NCI-H2196 treated with DMSO at 0.1 percent for 48 hours (cell line): ENCODE results near the gene LIN7A.
"Not testable (repeated sequence)": the region's sequence is repeated elsewhere in the genome, so short reads cannot be mapped to it uniquely, and the experiment has no call there.

Source experiments
- DNase-seq: peaks from one replicate; lab custom pipeline; 2025; ENCODE audit not compliant: unreplicated experiment; lab: John Stamatoyannopoulos, UW

The LIN7A gene

DNA sequence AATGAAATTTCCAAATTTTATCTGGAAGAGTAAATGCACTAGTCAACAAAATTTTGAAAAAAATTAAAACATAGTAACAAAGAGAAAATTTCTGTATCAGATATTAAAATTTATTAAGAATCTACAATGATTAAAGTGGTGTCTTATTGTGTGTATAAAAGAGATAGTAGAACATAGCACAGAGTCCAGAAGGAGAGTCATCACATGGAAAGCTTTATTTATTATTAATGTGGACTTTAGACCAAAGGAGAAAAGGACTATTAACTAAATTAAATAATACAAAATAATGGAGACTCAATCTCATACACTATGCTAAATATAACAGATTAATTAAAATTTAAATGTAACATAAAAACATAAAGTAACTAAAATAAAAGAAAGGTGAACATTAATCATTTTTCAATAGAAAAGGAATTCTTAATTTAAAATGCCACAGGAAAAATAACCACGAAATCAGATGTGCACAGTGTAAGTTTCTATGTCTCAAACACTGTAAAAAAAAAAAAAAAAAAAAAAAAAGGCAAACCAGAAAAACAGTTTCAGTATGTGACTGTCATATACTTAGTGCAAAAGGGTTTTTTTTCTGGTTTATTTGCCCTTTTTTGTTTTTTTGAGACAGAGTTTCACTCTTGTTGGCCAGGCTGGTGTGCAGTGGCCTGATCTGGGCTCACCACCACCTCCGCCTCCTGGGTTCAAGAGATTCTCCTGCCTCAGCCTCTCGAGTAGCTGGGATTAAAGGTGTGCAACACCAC lies 125.6 kb downstream of the LIN7A start:
- DNase-seq = no peak

- no peak for DNase-seq
Measured at GRCh38 chr12:80810874-80811273, 126.9 kb downstream of the LIN7A start.

DNA sequence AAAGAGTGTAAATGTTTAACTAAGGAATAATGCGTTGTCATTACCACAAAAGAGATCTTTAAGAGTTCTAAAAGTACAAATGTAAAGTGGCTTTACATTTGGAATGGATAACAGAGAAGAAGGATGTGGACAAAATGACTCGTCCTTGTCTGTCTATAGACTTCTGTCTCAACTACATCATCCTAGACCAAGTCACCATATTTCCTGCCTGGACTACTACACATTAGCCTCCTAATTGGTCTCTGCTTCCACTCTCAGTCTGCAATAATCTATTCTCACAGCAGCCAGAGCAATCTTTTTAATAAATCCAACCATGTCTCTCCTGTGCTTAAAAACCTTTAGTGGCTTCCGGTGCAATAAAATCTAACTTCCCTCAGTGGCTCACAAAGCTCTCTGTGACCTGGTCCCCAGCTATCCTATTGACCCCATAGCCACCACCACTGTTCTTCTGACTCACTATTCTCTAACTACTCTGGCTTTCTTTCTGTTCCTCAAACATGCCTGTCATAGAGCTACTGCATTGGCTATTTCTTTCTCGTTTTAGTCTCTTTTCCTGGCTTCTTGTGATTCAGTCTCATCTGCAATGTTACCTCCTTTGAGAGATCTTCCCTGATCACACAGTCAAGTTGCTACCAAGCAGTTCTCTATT lies 130.0 kb downstream of the LIN7A start:
- no peak for DNase-seq

- no peak for DNase-seq
Measured at GRCh38 chr12:80805106-80805505, 132.6 kb downstream of the LIN7A start.

DNA sequence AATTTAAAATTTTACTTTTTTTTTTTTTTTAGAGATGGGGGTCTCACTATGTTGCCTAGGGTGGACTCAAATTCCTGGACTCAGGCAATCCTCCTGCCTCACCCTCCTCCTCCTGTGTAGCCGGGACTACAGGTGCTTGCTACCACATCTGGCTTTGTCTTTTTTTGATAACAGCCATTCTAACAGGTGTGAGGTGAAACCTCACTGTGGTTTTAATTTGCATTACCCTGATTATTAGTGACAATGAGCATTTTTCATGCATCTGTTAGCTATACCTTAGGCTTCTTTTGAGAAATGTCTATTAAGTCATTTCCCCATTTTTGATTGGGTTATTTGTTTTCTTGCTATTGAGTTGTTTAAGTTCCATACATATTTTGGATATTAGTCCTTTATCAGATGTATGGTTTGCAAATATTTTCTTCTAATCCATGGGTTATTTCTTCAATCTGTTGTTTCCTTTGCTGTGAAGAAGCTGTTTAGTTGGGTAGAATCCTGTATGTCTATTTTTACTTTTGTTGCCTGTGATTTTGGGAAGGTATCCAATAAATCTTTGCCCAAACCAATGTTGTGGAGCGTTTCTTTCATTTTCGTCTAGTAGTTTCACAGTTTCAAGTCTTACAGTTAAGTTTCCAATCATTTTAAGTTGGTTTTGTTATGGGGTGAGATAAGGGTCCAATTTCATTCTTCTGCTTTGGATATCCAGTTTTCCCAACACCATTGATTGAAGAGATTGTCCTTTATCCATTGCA lies 134.9 kb downstream of the LIN7A start:
- DNase-seq = no peak

GRCh38 chr12:80798281-80798680 lies 139.5 kb downstream of the LIN7A start:
- no peak for DNase-seq

GRCh38 chr12:80794551-80794950 lies 143.2 kb downstream of the LIN7A start:
- no peak for DNase-seq

DNA sequence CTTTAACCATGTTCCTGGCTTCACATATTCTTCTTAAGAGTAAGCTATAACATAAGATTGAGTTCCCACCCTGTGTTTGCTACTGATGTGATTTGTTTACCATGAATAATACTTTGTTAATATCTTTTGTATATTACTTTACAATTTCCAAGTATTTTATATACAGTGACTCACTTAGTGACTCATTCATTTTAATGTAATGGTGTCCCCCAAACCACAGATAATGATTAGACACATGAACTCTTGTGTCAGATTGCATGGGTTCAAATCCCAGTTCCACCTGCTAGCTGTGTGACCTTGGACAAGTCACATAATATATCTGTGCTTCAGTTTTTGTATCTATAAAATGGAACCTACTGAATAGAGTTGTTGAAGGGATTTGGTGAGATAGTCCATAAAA lies 144.9 kb downstream of the LIN7A start:
- no peak for DNase-seq

DNA sequence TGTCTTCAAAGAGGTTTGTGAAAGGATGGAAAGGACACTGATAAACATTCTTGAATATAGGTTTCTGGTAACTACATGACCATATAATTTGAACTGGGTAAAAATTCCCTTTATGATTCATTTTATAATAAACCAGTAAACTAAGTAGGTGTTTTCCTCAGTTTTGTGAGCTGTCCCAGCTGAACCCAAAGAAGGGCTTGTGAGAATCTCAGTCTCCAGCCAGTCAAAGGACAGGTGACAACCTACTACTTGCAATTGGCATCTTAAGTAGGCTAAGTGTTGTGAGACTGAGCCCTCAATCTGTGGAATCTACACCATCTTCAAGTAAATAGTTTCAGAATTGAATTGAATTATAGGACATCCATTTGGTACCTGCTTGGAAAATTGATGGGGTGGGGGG lies 145.9 kb downstream of the LIN7A start:
- DNase-seq = no peak

DNA sequence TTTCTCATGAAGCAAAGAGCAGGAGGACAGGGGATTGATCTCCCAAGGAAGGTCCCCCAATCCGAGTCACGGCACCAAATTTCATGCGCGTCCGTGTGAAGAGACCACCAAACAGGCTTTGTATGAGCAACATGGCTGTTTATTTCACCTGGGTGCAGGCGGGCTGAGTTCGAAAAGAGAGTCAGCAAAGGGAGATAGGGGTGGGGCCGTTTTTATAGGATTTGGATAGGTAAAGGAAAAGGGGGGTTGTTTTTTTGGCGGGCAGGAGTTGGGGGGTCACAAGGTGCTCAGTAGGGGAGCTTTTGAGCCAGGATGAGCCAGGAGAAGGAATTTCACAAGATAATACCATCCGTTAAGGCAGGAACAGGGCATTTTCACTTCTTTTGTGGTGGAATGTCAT lies 149.3 kb downstream of the LIN7A start:
- DNase-seq = not testable (repeated sequence)

DNA sequence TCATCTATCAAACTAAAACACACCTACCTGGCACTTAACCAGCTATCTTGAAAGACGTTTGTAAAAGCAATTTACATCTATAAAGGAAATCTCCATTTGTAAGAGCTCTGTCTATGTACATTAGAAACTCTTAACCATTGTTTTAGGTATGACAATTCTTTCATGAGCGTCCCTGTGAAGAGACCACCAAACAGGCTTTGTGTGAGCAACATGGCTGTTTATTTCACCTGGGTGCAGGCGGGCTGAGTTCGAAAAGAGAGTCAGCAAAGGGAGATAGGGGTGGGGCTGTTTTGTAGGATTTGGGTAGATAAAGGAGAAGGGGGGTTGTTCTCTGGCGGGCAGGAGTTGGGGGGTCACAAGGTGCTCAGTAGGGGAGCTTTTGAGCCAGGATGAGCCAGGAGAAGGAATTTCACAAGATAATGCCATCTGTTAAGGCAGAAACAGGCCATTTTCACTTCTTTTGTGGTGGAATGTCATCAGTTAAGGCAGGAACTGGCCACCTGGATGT lies 154.7 kb downstream of the LIN7A start:
- DNase-seq = not testable (repeated sequence)

- no peak for DNase-seq
Measured at GRCh38 chr12:80781313-80781712, 156.4 kb downstream of the LIN7A start.

GRCh38 chr12:80780746-80781145 lies 157.0 kb downstream of the LIN7A start:
- no peak for DNase-seq

- DNase-seq = no peak
Measured at GRCh38 chr12:80778005-80778541, 159.7 kb downstream of the LIN7A start.

- DNase-seq = no peak
Measured at GRCh38 chr12:80777587-80777986, 160.1 kb downstream of the LIN7A start.

DNA sequence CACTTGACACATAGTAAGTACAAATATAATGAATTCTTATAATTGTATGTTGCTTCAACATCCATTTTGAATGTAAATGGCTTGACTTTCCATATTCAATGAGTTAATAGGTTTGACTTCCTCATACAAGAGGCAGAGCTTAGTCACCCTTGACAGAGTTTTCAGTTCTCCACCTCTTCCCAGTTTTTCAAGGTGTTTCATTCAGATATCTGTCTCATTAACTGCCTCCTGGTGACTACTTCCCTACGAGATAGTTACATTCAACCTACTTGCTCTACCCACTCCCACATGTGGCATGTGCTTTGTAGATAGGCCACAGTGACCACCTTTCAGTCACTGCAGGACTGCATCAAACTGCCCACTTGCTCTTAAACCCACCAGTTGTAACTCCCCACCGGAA lies 161.0 kb downstream of the LIN7A start:
- DNase-seq = no peak

- DNase-seq = no peak
Measured at GRCh38 chr12:80770958-80771357, 166.8 kb downstream of the LIN7A start.

- DNase-seq = no peak
Measured at GRCh38 chr12:80769553-80770140, 168.1 kb downstream of the LIN7A start.

GRCh38 chr12:80766897-80767296 lies 170.8 kb downstream of the LIN7A start:
- no peak for DNase-seq

GRCh38 chr12:80766210-80766609 lies 171.5 kb downstream of the LIN7A start:
- DNase-seq = no peak

GRCh38 chr12:80763874-80764273 lies 173.9 kb downstream of the LIN7A start:
- no peak for DNase-seq
